Measurements from ENCODE around the gene EFHD1.
"Not testable (repeated sequence)": the region's sequence is repeated elsewhere in the genome, so short reads cannot be mapped to it uniquely, and the experiment has no call there.

The EFHD1 gene

GRCh38 chr2:232647261-232647660 is 13.9 kb downstream of the EFHD1 start:
- DNase-seq (ENCODE audit: low read depth in 2 of 2), result no peak

DNA sequence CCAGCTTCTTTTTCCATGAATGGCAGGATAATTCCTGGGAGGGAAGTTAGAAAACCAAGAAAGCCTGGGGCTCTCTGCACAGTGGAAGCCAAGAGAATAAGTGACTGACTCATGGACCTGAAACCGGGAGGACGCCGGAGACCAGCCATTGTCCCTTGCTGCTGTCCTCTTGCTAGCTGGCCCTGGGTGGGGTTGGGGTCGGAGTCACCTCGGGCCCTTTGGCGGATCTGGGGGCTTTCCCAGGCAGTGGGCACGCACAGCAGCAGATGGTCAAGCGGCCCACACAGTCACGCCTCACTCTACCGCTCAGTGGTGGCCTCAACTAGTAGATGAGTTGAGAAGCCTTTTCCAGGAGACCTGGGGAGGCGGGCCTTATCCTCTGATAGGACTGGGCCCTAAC is 15.6 kb downstream of the EFHD1 start:
- DNase-seq (ENCODE audit: low read depth in 2 of 2), result no peak

DNA sequence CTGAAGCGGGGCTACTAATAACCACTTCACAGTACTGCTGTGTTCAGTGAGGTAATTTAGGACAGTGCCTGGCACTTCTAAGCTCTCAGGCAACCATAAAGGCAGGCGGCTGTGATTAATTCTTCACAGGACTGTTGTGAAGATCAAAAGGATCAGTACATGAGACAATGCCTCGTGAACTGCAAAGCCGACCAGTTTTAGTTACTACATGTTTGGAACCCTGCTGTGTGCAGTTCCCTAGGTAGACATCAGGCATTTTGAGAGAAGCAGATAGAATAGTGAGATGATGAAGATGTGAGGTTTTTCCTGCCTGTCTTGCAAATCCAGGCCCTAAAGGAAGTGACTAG is 19.1 kb downstream of the EFHD1 start:
- DNase-seq (ENCODE audit: low read depth in 2 of 2), result no peak

DNA sequence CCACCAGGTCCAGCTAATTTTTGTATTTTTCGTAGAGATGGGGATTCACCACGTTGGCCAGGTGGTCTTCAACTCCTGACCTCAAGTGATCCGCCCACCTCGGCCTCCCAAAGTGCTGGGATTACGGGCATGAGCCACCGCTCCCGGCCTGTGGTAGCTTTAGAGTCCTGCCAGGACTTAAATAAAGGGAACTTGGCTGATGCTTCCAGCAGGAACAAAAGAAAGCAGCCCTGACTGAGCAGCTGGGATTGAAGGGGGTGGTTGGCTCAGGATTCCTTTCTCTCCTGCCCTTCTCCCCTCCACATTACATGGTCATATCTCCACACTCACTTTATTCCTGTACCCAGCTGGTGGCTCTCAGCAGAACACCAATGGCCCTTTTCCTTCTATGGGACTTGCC is 20.0 kb downstream of the EFHD1 start:
- DNase-seq (ENCODE audit: low read depth in 2 of 2), result no peak

DNA sequence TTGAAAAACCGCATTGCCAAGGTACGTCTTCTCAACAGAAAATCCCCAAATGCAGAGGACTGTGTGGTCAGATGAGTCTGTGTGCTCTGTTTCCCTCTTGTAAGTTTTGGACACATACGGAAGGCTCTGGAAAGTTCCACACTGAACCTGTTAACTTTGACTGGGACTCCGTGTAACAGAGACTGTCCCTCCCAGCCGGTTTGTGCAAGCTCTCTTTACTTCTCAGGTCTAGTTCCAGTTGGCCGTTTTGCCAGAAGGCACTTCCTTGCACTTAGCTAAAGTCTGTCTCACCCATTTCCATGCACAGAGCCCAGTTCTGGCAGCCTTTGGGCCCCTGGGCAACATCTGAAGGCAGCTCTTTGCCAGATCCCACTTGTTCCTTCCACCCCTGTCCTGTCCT is 22.0 kb downstream of the EFHD1 start:
- no peak for DNase-seq (ENCODE audit: low read depth in 2 of 2)

DNA sequence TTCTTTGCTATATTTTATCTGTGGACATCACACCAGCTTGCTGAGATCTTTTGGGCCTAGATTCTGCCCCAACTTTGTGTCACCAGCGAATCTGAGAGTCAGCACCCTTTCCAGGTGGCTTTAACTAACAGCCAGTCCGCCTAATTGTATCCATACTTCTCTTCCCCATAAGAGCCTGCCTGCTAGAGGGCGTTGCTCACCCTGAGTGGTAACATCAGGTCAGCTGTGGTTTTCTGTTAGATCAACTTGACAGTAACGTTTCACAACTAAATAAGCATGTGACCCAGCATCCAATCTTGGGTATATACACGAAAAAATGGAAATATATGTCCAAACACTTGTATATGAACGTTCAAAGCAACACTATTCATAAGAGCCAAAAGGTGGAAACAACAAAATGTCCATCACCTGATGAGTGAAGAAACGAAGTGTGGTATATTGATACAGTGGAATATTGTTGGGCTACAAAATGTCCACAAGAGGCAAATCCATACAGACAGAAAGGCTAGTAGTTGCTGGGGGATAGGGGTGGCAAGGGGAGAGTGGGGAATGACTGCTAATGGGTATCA is 24.9 kb downstream of the EFHD1 start:
- no peak for DNase-seq (ENCODE audit: low read depth in 2 of 2)

GRCh38 chr2:232659359-232659758 is 26.0 kb downstream of the EFHD1 start:
- no peak for DNase-seq (ENCODE audit: low read depth in 2 of 2)

DNA sequence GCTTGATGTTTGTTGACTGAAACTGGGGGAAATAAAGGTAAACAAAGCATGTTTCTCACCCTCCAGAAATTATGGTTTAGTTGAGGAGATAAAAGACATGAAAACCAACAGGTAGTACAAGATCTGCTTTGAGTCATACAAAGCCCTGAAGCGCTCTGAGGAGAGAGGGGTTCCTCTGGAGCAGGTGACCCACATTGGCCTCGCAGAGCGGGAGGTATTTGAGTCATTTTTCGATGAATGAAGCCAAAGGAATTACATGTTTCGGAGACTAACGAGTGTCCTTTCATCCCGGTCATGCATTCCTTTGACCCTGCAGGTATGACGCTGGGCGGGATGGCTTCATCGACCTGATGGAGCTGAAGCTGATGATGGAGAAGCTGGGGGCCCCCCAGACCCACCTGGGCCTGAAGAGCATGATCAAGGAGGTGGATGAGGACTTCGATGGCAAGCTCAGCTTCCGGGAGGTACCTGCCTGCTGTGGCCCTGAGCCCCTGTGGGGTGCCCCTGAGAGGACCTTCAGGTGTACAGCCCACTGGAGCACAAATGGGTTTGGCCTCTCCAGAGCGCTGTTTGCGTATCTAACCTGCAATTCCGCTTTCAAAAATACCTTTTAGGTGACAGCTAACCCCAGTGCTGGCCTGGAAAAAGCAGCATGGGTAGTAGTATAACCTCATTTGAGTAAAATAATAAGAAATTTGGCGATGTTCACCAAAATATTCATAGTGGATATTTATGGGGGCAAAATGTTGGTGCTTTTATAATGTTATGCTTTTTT is 29.3 kb downstream of the EFHD1 start:
- no peak for DNase-seq (ENCODE audit: low read depth in 2 of 2)

- no peak for DNase-seq (ENCODE audit: low read depth in 2 of 2)
Measured at GRCh38 chr2:232666051-232666805, 32.8 kb downstream of the EFHD1 start.

DNA sequence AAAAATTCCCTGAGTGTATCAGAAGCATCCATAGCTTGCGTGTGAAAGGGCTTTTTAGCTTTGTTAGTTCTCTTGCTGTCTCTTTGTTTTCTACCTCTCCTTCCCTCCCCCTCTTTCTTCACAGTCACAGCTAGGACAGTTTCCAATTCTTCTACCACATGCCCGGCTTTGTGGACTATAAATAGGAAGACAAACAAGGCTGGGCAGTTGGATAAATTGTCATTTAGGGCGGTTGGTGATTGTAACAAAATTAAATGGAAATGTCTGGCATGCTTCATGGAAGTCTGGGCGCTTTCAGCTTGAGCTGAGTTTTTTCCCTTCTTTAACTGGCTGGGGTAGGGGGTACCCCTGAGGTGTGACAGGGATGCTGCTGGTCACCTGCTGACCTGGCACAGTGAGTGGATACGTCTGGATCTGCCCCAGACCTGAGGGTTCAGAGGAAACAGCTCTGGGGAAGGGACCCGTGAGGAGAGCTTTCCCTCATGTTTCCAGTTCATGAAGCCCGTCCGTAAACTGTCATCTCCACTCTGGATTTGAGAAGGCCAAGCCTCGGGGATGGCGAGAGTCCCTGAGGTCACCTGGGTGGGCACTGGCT is 34.7 kb downstream of the EFHD1 start:
- no peak for DNase-seq (ENCODE audit: low read depth in 2 of 2)

DNA sequence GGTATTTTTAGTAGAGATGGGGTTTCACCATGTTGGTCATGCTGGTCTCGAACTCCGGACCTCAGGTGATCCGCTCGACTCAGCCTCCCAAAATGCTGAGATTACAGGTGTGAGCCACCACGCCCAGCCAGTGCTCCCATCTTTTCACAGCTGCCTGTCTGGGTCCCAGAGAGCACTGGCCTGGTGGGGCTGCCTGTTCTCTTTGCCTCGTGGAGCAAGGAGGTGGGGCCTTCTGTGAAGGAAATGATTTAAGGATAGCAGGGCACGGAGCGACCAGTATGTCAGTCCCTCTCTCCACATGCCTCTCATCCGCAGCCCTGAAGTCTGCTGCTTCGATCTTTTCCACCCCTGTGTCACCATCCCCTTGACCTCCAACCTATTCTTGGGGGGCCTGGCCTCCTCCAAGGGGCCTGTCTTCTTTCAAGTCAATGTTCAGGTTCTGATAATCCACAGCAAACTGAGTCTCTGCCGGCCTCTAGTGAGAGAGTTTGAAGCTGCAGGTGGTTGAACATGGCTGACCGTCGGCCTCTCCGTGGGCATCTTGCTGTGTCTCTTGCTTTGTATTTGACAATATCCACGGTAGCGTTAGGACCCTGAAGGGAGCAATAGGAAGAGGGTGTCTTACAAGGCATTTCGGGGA is 35.5 kb downstream of the EFHD1 start:
- DNase-seq (ENCODE audit: low read depth in 2 of 2), result no peak

- no peak for DNase-seq (ENCODE audit: low read depth in 2 of 2)
Measured at GRCh38 chr2:232672588-232672987, 39.2 kb downstream of the EFHD1 start.

DNA sequence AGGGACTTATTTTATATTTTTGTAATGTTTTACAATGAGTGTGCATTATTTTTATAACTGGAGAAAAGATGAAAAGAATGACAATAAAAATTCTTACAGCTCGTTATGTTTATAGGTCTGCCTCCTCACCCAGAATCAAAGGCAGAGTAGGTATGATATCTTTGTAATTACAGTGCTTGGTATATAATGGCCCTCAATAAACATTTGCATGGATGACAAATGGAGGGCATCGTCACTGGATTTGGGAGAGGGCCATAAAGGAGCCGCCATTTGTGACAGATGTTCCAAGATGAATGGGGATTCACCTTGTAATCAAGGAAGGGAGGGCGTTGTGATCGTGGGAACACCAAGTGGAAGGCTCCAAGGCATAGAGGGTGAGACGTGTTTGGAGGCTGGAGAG is 41.1 kb downstream of the EFHD1 start:
- no peak for DNase-seq (ENCODE audit: low read depth in 2 of 2)

- DNase-seq (ENCODE audit: low read depth in 2 of 2), result no peak
Measured at GRCh38 chr2:232675381-232675780, 42.0 kb downstream of the EFHD1 start.

GRCh38 chr2:232680006-232680405 is 46.6 kb downstream of the EFHD1 start:
- DNase-seq (ENCODE audit: low read depth in 2 of 2), result no peak

DNA sequence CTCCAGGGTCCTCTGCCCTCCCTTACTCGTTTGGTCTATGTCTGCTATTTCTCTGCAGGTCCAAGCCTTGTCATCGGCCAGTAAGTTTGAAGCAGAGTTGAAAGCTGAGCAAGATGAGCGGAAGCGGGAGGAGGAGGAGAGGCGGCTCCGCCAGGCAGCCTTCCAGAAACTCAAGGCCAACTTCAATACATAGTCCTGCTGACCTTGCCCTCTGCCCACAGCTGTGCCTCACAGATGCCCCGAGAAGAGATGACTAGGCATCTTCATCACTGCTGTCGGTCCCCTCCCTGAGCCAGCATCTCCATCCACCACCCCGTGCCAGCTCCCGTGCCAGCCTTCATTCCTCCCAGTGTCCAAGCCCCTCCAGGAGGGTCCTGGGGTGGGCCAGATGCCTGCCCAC is 48.1 kb downstream of the EFHD1 start:
- DNase-seq (ENCODE audit: low read depth in 2 of 2), result no peak

DNA sequence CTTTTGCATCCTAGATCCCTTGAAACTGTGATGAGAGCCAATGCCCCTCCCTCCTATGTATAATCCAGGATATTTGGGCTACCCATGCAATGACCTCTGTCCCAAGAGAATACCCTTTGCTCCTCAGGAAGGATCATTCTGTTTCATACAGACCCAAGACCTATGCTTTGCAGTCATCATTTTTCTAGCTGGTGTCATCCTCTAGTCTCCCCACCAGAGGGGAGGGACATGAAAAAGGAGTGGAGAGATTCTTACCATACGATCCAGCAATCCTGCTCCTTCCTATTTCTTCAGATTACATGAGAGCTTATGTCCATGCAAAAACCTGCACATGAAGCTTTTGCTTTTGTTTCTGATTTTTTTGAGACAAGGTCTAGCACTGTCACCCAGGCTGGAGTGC is 50.0 kb downstream of the EFHD1 start:
- no peak for DNase-seq (ENCODE audit: low read depth in 2 of 2)

- not testable (repeated sequence) for DNase-seq (ENCODE audit: low read depth in 2 of 2)
Measured at GRCh38 chr2:232685391-232685790, 52.0 kb downstream of the EFHD1 start.

GRCh38 chr2:232687382-232688160 is 54.2 kb downstream of the EFHD1 start:
- DNase-seq (ENCODE audit: low read depth in 2 of 2), result no peak

DNA sequence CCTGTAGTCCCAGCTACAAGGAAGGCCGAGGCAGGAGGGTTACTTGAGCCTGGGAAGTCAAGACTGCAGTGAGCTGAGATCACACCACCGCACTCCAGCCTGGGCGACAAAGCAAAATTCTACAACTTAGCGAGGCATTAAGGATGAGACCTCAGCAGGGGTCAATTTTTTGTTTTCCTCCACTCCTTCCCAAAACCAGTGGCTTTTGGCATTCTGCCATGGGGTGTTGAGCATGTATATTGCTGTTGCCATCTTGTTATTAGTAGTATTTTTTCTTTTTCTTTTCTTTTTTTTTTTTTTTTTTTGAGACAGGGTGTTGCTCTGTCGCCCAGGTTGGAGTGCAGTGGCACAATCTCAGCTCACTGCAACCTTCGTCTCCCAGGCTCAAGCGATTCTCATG is 54.8 kb downstream of the EFHD1 start:
- no peak for DNase-seq (ENCODE audit: low read depth in 2 of 2)

DNA sequence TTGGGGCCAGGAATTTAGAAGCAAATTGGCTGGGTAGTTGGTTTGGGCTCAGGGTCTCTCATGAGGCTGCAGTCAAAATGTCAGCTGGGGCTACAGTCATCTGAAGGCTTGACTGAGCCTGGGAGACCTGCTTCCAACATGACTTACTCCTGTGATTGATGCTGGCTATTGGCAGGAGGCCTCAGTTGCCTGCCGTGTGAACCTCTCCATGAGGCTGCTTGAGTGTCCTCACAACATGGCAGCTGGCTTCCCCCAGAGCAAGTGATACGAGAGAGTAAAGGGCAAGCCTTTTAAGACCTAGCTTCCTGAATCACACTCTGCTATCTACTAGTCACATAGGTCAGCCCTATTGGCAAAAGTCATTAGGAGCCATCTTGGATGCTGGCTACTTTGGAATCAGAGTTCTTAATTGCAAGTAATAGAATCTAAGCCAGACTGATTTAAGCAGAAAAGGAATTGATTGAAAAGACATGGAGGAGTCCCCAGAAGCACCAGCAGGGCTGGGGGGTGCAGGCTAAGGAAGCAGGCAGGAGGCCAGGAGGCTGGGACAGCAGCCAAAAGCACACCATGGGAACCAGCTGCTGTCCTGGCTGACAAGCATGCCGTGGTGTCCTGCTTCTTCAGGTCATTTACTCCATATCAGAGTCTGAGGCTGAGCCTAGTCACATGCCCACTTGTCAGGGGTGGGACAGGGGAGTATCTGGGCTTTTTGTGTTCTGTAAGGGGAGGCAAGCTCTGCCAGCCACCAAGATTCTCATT is 55.9 kb downstream of the EFHD1 start:
- no peak for DNase-seq (ENCODE audit: low read depth in 2 of 2)
